OCI-LY1 (cell line): Measurements from ENCODE around the gene SLC15A4.

ENCODE experiments used
- H2AFZ ChIP-seq: fragments of 200-600 bp; sonication (generic), shearing (Covaris generic); 2 replicates; pipeline ENCODE4 v1.6.0; 2014; ENCODE audit warnings: antibody characterized with exemption, mild to moderate bottlenecking, low read length
- H3F3A ChIP-seq: fragments of 200-600 bp; sonication (generic), shearing (Covaris generic); 2 replicates; pipeline ENCODE4 v1.6.0; 2014; ENCODE audit warnings: mild to moderate bottlenecking, antibody characterized with exemption, low read length, moderate library complexity; ENCODE audit not compliant: insufficient read depth
- H3K27ac ChIP-seq: fragments of 200-600 bp; sonication (generic); 2 replicates; pipeline ENCODE4 v1.5.1; 2014; ENCODE audit warnings: low read length, mixed run types, mild to moderate bottlenecking, low read depth; ENCODE audit not compliant: poor library complexity, severe bottlenecking
- H3K27me3 ChIP-seq: fragments of 200-600 bp; sonication (generic); 2 replicates; pipeline ENCODE4 v1.6.0; 2014; ENCODE audit warnings: antibody characterized with exemption, mild to moderate bottlenecking, low read length, moderate library complexity; ENCODE audit not compliant: insufficient read depth
- H3K36me3 ChIP-seq: fragments of 200-600 bp; sonication (generic); 2 replicates; pipeline ENCODE4 v1.6.1; 2014; ENCODE audit warnings: mild to moderate bottlenecking, antibody characterized with exemption, low read length, moderate library complexity, mixed read lengths; ENCODE audit not compliant: insufficient read depth
- H3K4me1 ChIP-seq: fragments of 200-600 bp; sonication (generic); 2 replicates; pipeline ENCODE4 v1.5.1; 2014; ENCODE audit warnings: mild to moderate bottlenecking, low read length, moderate library complexity; ENCODE audit not compliant: insufficient read depth, severe bottlenecking
- H3K4me2 ChIP-seq: fragments of 200-600 bp; sonication (generic), shearing (Covaris generic); 2 replicates; pipeline ENCODE4 v1.6.1; 2014; ENCODE audit warnings: low read length
- H3K4me3 ChIP-seq: fragments of 200-600 bp; sonication (generic); 2 replicates; pipeline ENCODE4 v1.5.1; 2014; ENCODE audit warnings: low read length, low read depth, mild to moderate bottlenecking, mixed read lengths; ENCODE audit not compliant: poor library complexity, severe bottlenecking
- H3K79me2 ChIP-seq: fragments of 200-600 bp; shearing (Covaris generic); 2 replicates; pipeline ENCODE4 v1.6.1; 2016; ENCODE audit warnings: mixed run types, low read length, mixed read lengths; ENCODE audit not compliant: insufficient read depth
- H3K9ac ChIP-seq: fragments of 200-600 bp; sonication (generic), shearing (Covaris generic); 2 replicates; pipeline ENCODE4 v1.6.1; 2014; ENCODE audit warnings: mild to moderate bottlenecking, low read length, mixed read lengths
- H3K9me2 ChIP-seq: fragments of 200-600 bp; sonication (generic), shearing (Covaris generic); 2 replicates; pipeline ENCODE4 v1.6.1; 2014; ENCODE audit warnings: low read depth, mild to moderate bottlenecking, low read length, mixed read lengths
- H3K9me3 ChIP-seq: fragments of 200-600 bp; shearing (Covaris generic); 2 replicates; pipeline ENCODE4 v1.6.1; 2014; ENCODE audit warnings: low read length, mixed read lengths
- H4K20me1 ChIP-seq: fragments of 200-600 bp; sonication (generic), shearing (Covaris generic); 2 replicates; pipeline ENCODE4 v1.6.0; 2016; ENCODE audit warnings: mild to moderate bottlenecking, low read length; ENCODE audit not compliant: insufficient read depth
- EZH2 ChIP-seq: fragments of 200-600 bp; sonication (generic), shearing (Covaris generic); IDR thresholded peaks from 2 replicates; pipeline ENCODE4 v1.8.0; 2017; ENCODE audit warnings: borderline replicate concordance, mixed run types, mild to moderate bottlenecking, antibody characterized with exemption, low read length, moderate library complexity, mixed read lengths
- TF ChIP-seq, protein P1 (sequence below): fragments of 200-600 bp; sonication (generic), shearing (Covaris generic); IDR thresholded peaks from 2 replicates; pipeline ENCODE4 v1.5.1; 2017; ENCODE audit warnings: mild to moderate bottlenecking, antibody characterized with exemption, low read length, moderate library complexity, mixed read lengths

Gene SLC15A4

GRCh38 chr12:128784030-128784760 lies 39.6 kb downstream of the SLC15A4 start:
- Histone ChIP-seq H3K9me3 (no peaks in the 10 kb centered on the region), H4K20me1 (no peaks in the 10 kb centered on the region), H3K4me3 (no peak overlapping the region), H3F3A (no peaks in the 10 kb centered on the region), H3K9ac (no peak overlapping the region), H3K9me2 (no peaks in the 10 kb centered on the region), H3K27me3 (no peaks in the 10 kb centered on the region), H2AFZ (no peak overlapping the region), H3K27ac (no peak overlapping the region), H3K36me3 (no peaks in the 10 kb centered on the region), H3K79me2 (no peaks in the 10 kb centered on the region), H3K4me1 (peaks cover 5% of the 10 kb centered on the region), H3K4me2 (no peak overlapping the region)
- TF ChIP-seq EZH2 = no peak
- TF ChIP-seq, protein P1, sequence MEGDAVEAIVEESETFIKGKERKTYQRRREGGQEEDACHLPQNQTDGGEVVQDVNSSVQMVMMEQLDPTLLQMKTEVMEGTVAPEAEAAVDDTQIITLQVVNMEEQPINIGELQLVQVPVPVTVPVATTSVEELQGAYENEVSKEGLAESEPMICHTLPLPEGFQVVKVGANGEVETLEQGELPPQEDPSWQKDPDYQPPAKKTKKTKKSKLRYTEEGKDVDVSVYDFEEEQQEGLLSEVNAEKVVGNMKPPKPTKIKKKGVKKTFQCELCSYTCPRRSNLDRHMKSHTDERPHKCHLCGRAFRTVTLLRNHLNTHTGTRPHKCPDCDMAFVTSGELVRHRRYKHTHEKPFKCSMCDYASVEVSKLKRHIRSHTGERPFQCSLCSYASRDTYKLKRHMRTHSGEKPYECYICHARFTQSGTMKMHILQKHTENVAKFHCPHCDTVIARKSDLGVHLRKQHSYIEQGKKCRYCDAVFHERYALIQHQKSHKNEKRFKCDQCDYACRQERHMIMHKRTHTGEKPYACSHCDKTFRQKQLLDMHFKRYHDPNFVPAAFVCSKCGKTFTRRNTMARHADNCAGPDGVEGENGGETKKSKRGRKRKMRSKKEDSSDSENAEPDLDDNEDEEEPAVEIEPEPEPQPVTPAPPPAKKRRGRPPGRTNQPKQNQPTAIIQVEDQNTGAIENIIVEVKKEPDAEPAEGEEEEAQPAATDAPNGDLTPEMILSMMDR = no peak

DNA sequence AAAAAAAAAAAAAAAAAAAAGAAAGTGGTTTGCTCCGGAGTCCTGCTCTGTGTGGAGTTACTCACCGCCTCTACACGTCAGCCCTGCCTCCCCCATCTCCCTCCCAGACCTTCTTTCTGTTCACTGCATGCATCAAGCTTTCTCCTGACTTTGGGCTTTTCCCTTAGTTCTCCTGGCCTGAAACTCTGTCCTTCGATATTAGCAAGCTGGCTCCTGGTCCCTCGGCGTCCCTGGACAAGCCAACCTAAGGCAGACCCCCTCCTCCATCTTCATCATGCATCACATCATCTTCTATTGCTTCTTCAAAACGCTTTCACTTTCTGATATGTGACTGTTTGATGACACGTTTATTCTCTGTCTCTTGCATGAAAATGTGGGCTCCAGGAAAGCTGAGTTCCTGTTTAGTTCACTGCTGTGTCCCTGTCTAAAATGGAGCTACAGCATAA lies 40.6 kb downstream of the SLC15A4 start:
- Histone ChIP-seq H4K20me1 (no peaks in the 10 kb centered on the region), H3K36me3 (no peaks in the 10 kb centered on the region), H3F3A (no peaks in the 10 kb centered on the region), H3K79me2 (no peaks in the 10 kb centered on the region), H3K9ac (no peak overlapping the region), H3K4me1 (peaks cover 5% of the 10 kb centered on the region), H3K9me2 (no peaks in the 10 kb centered on the region), H2AFZ (no peak overlapping the region), H3K4me2 (0 out of 2 replicates have a peak overlapping the region, but pooled peaks have one; percentile 3), H3K27ac (no peak overlapping the region), H3K27me3 (no peaks in the 10 kb centered on the region), H3K9me3 (no peaks in the 10 kb centered on the region), H3K4me3 (no peak overlapping the region)
- TF ChIP-seq EZH2 = no peak
- TF ChIP-seq, protein P1 = no peak

DNA sequence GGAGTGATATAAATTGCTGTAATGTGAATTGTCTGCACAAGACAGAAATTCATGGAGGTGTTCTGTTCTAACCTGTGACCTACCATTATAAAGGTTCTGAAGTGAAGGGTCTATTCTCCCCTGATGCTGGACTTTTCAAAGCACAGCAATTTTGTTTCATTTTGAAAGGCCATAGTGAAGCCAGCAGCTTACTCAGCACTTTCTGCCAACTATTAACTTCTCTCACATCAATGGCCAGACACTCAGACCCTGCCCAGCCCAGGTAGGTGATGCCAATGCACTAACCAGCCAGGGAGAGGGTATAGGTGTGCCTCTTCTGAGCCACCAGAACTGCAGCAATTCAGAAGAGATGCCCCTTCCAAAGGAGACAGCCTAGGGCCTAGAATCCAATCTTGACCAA lies 43.9 kb downstream of the SLC15A4 start:
- Histone ChIP-seq H4K20me1 (no peaks in the 10 kb centered on the region), H2AFZ (no peak overlapping the region), H3K4me2 (no peak overlapping the region), H3K4me3 (no peak overlapping the region), H3K9me3 (no peaks in the 10 kb centered on the region), H3K36me3 (no peaks in the 10 kb centered on the region), H3K9me2 (no peaks in the 10 kb centered on the region), H3K9ac (no peak overlapping the region), H3K79me2 (no peaks in the 10 kb centered on the region), H3K4me1 (peaks cover 5% of the 10 kb centered on the region), H3K27ac (no peak overlapping the region), H3K27me3 (no peaks in the 10 kb centered on the region), H3F3A (no peaks in the 10 kb centered on the region)
- no peak for TF ChIP-seq EZH2
- TF ChIP-seq, protein P1 = no peak
